ENCODE results near the gene CDT1.

CDT1 gene

GRCh38 chr16:88803264-88803987 lies at the start of gene CDT1:
CDT1 (plus strand) TSS chr16:88803789; CDS start chr16:88803832, 43 bp downstream.
- DNase-seq (ENCODE audit: low read depth in 3 of 3, low spot score in 1 of 3), result peak; percentile 55 to 85 (median 80)

DNA sequence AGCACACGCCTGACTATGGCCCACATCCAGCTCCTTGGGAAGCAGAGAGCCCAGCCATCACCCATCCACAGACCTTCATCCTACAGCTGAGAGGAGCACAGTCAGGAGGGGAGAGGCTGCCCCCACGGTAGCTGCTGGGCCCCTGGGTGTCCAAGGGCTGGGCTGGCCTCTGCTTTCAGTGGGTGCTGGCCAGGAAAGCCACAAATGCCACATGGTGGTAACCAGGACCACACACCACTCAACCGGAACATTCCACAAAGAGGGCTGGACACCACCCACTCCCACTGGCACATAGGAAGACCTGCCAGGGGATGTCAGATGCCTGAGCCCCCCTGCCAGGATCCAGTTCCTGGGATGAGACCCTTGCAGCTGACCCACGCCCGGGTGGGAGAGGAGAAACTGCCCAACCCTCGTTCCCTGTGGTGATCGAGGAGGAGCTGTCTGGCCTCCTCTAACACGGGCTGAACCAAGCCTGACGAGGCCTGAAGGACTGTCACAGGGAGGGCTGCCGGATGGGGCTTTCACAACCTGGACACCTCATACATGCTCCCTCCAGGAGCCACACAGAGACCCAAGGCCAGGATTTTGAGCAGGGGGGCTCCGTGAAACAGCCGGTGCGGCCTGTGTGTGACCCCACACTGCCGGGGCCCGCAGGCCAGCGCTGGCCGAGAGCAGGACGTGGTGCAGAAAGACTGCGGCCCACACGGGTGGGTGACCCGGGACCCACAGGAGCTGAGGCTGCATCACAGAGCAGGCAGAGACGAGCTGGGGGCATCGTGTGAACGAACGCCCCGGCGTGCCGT lies 49.3 kb upstream of the CDT1 start:
- no peak for DNase-seq (ENCODE audit: low read depth in 3 of 3, low spot score in 1 of 3)

GRCh38 chr16:88754912-88755744 lies 48.5 kb upstream of the CDT1 start:
- no peak for DNase-seq (ENCODE audit: low read depth in 3 of 3, low spot score in 1 of 3)

DNA sequence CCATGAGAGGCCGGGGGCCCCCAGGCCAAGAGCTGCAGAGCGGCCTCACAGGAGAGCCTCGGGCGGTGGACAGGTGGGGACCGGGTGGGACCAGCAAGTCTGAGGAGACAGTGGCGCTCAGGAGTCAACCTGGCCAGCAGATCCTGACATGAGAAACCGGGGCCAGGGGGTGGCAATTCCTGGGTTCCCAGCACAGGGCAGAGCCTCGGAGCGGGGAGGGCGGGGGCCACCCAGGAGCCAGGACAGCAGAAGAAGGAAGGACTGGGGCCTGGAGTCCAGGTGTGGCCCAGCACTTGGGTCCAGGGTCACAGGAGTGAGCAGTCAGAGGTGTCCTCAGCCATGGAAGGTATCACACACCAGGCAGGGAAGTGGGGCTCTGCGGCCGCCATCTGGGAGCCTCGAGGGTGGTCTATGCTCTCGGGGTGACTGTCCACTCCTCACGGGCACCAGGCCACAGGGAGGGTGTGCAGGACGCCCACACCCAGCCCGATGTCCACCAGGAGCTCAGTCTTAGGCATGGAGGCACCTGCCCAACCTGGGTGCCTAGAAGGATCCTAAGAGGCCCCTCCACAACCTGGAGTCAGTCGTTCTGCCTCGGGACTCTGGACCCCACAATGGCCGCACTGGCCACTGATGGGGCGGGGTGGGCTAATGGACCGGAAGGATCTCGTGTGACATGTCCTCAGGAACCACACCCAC lies 47.7 kb upstream of the CDT1 start:
- no peak for DNase-seq (ENCODE audit: low read depth in 3 of 3, low spot score in 1 of 3)

DNA sequence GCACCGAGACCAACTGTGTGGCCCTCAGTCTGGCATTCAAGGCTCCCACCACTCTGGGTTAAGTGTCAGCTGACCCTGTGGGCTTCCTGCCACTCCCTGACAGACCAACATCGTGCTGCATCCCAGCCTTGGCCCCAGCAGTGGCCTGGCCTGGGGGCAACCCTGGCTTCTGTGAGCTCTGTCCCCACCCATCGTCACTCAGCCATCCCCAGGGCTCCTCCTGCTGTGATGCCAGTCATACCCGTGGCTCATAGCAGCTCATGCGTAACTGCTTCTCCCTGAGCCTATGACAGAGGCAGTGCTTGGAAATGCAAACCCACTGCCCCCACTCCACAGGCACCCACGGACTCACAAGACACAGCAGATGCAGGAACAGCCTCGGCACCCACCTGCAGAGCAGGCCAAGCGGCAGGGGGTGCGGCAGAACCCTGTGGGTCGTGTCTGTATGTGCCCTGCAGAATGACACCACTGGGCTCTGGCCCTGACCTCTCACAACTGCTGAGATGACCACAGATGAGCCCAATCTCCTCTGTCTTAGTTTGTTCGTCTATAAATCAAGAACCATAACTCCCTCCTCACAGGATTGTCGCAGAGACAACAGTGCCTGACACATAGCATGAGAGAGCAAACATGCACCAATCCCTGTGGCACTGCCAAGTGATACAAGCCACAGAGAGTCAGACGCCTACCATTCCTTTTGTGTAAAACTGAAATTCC lies 45.2 kb upstream of the CDT1 start:
- DNase-seq (ENCODE audit: low read depth in 3 of 3, low spot score in 1 of 3), result no peak

GRCh38 chr16:88758944-88759244 lies 44.7 kb upstream of the CDT1 start:
- no peak for DNase-seq (ENCODE audit: low read depth in 3 of 3, low spot score in 1 of 3)

DNA sequence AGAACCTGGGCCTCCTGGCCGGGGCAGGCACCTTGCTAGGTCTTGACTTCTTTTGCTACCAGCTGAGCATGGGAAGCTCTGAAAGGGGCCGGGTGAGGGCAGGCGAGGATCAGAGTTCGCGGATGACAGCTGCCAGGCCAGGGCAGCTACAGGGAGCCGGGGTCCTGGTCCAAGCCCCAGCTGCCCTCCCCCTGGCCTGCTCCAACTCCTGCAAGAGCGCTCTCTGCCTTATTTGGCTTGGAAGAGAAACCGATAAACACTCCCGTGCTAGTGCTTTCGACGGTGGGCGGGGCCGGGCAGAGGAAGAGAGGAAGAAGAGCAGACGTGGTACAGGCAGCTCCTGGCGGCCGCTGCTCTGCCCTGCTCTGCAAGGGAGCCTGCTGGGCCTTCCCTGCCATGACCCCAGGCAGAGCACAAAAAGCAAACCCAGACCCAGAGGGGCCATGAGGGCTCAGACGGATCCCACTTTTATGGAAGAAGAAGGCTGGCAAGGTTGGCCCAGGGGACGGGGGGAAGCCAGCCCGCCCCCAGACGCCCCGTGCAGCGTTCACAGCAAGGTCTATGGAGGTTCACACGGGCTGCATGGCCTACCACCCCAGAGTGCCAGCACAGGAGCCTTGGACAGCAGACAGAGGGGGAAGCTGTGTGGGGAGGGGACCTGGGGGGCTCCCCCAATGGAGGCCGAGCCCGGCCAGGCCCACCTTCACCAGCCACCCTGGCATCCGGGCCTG lies 44.2 kb upstream of the CDT1 start:
- DNase-seq (ENCODE audit: low read depth in 3 of 3, low spot score in 1 of 3), result peak in 2 of 3 donors; percentile 31 to 37

- no peak for DNase-seq (ENCODE audit: low read depth in 3 of 3, low spot score in 1 of 3)
These were observed 43.6 kb upstream of the CDT1 start for GRCh38 chr16:88759976-88760350.

GRCh38 chr16:88760424-88761142 lies 43.0 kb upstream of the CDT1 start:
- DNase-seq (ENCODE audit: low read depth in 3 of 3, low spot score in 1 of 3), result no peak

GRCh38 chr16:88761143-88761534 lies 42.5 kb upstream of the CDT1 start:
- DNase-seq (ENCODE audit: low read depth in 3 of 3, low spot score in 1 of 3), result no peak

DNA sequence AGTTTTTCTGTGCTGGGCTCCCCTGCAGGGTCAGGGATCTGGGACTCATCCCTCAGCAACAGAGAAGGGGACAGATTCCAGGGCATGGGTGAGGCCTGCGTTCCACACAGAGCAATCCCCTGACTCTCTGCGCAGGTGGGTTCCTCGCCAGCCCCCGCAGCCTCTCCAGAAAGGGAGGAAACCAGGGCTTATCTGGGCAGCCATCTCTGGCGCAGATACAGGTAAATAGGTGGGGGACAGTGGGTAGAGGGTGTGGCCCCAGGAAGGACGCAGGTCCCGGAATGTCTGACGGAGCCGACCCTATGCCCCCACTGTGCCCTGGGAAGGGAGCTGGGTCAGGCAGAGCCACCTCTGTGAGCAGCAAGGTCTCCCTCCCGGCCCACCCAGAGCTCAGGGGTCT lies 41.8 kb upstream of the CDT1 start:
- DNase-seq (ENCODE audit: low read depth in 3 of 3, low spot score in 1 of 3), result no peak

DNA sequence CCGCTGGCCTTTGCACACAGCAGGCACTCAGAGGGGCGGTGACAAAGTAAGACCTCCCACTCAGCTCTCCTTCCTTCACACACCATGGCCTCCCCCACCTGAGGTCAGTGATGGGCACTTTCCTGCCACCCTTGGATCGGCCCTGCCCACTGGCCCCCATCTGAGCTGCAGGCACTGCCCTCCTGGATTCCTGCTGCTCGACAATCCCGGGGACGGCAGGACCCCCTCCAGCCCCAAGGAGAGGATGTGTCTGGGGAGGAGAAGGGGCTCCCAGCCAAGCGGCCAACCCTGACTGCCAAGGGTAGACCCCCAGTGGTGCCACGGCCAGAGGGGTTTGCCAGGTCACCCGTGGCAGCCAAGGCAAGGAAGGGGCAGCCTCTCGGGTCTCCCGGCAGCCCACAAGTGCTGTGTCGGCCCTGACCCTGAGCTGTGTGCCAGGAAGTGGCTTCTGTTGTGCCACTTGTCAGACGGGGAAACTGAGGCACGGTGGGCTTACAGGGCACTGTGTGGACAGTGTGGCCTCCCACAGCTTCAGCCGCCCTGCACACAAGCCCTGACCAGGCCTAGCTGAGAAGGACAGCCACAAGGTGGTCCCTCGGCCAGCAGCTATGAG lies 41.2 kb upstream of the CDT1 start:
- DNase-seq (ENCODE audit: low read depth in 3 of 3, low spot score in 1 of 3), result no peak

DNA sequence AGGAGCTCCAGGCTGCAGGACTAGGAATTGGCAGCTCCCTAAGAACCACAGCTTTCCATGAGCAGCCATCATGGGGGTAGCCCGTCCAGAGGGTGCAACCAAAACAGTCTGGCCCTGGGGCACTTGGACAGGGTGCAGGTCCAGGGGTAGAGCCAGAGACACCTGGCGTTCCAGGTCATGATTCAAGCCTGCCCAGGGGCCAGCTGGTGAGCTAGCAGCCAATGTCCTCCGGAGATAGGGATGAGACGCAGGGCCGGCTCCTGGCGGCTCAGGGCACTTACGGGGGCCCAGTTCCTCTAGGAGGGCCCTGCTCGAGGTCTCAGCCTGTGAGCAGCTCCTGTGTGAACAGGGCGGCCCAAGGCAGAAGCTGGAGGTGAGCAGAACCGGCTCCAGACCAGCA lies 40.6 kb upstream of the CDT1 start:
- DNase-seq (ENCODE audit: low read depth in 3 of 3, low spot score in 1 of 3), result no peak

DNA sequence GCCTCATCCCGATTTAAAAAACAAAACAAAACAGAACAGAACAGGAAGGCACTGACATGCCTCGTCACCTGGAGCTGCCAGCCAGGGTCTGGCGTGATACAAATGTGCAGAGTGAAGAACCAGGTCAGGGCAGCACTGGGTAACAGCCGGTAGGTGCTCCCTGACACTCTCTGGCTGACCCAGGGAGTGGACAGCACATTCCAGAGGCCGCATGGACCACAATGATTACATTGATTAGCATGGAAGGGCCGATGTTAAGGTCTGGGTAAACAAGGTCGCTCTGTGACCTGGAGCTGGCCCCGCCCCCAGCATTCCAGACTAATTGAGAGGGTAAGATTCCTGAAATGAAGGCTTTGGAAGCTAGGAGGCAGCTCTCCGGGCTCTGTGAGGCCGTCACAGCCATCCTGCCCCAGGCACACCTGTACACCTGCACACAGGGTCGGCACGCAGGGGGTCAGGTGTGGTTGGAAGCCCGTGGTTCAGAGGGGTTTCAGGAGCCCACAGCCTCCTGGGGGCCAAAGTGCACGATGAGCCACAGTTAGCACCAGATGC lies 40.0 kb upstream of the CDT1 start:
- no peak for DNase-seq (ENCODE audit: low read depth in 3 of 3, low spot score in 1 of 3)

- no peak for DNase-seq (ENCODE audit: low read depth in 3 of 3, low spot score in 1 of 3)
These were observed 39.5 kb upstream of the CDT1 start for GRCh38 chr16:88764080-88764479.

DNA sequence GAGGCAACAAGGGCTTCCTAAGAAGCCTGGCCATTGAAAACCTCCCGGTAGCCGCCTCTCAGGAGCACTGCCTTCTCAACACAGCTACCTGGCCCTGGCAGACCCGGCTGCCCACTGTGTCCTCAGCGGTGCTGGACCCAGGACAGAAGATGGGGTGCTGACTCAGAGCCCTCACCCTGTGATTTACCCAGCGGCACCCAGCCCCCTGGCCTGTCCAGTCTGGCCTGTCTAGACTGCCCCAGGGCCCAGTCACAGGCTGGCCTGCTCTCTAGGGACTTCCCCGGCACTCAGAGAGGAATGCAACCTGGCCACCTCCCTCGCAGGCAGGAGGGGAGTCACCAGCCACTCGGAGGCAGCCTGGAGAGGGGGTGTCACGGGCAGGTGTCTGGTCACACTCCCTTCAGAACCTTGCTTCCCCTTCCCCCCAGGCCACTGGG lies 38.7 kb upstream of the CDT1 start:
- DNase-seq (ENCODE audit: low read depth in 3 of 3, low spot score in 1 of 3), result no peak

- no peak for DNase-seq (ENCODE audit: low read depth in 3 of 3, low spot score in 1 of 3)
These were observed 36.6 kb upstream of the CDT1 start for GRCh38 chr16:88766975-88767374.

DNA sequence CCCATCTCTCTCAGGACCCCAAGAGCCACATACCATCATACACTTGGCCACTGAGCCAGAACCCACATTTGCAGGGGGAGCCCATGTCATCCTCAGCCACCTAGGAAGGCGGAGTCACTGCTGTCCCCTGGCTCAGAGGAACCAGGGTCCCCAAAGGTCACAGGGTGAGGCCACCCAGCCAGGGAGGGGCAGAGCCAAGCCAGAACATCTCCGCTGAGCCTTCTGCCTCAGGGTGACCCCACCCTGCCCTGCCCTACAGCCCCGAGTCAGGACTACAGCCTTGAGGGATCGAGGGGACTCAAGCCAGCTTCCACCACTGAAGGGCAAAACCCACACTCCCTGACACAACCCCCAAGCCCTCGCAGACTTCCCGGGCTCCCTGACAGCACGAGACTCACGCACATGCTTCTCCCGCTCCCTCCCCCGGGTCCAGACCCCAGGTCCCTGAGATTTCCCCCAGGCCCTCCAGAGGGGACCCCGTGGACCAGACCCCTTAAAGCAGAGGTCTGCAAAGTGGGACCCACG lies 36.0 kb upstream of the CDT1 start:
- DNase-seq (ENCODE audit: low read depth in 3 of 3, low spot score in 1 of 3), result no peak
